HFFc6 (cell line): ENCODE measurements around the gene MYBL2. TPM values are rescaled to one million over a fixed set of nuclear protein-coding genes. Genes with fewer than 3 reads are reported as not detected.
"Not testable (repeated sequence)": the region's sequence is repeated elsewhere in the genome, so short reads cannot be mapped to it uniquely, and the experiment has no call there.

Experiments used
- DNase-seq: peaks from one replicate; pipeline ENCODE4 v3.0.0-alpha.2; 2018
- H3K27ac Mint-ChIP-seq: 2 replicates; pipeline ENCODE4 v1.8.0; 2020; ENCODE audit warnings: mild to moderate bottlenecking, mixed read lengths
- H3K27me3 Mint-ChIP-seq: 2 replicates; pipeline ENCODE4 v1.8.0; 2021; ENCODE audit warnings: mild to moderate bottlenecking, moderate library complexity, mixed read lengths; ENCODE audit not compliant: insufficient read depth
- H3K36me3 Mint-ChIP-seq: 2 replicates; pipeline ENCODE4 v1.8.0; 2021; ENCODE audit warnings: low read depth, mixed read lengths
- H3K4me1 Mint-ChIP-seq: 2 replicates; pipeline ENCODE4 v1.8.0; 2020; ENCODE audit warnings: low read depth, mixed read lengths
- H3K4me3 Mint-ChIP-seq: 2 replicates; pipeline ENCODE4 v1.8.0; 2020; ENCODE audit warnings: mild to moderate bottlenecking, moderate library complexity, mixed read lengths
- H3K9me3 Mint-ChIP-seq: 2 replicates; pipeline ENCODE4 v1.8.0; 2020; ENCODE audit warnings: mild to moderate bottlenecking, mixed read lengths
- CTCF ChIP-seq: fragments of 200-600 bp; sonication (generic); IDR thresholded peaks from 2 replicates; pipeline ENCODE4 v1.5.0; 2021; ENCODE audit warnings: antibody characterized with exemption, mild to moderate bottlenecking
- total RNA-seq, 6 experiments: library from RNA; stranded (reverse); fragmentation: NEBNext Ultra II Directional; extraction: Animal tissue kit (Norgen Biotek cat#: 25700); gene quantifications; 2 replicates in 1 of 6; 3 replicates in 5 of 6; pipeline ENCODE4 v1.2.3, GENCODE V29; 2021

MYBL2 gene
- total RNA-seq, 6 experiments from 2014 or later, result 8.9 to 20.4 (median 20.1) TPM

GRCh38 chr20:43653966-43654365, 12.9 kb upstream of the MYBL2 start:
- H3K27me3 Mint-ChIP-seq, result no peaks in the 10 kb centered on the region; the same call in 1 of the 2 replicates
- peaks cover 12% of the 10 kb centered on the region for H3K4me1 Mint-ChIP-seq

GRCh38 chr20:43655176-43655575, 11.7 kb upstream of the MYBL2 start:
- not testable (repeated sequence) for H3K4me3 Mint-ChIP-seq, H3K36me3 Mint-ChIP-seq, H3K27ac Mint-ChIP-seq, H3K9me3 Mint-ChIP-seq, H3K27me3 Mint-ChIP-seq, DNase-seq
- peaks cover 14% of the 10 kb centered on the region for H3K4me1 Mint-ChIP-seq

More at GRCh38 chr20:43653966-43654365, 12.9 kb upstream of the MYBL2 start:
- Mint-ChIP-seq H3K36me3 (no peaks in the 10 kb centered on the region), H3K4me3 (no peak overlapping the region), H3K27ac (no peak overlapping the region), H3K9me3 (no peaks in the 10 kb centered on the region)
- no peak for DNase-seq
- no peak for TF ChIP-seq CTCF

- Mint-ChIP-seq H3K4me3 (peak overlapping the region; percentile 93), H3K27ac (no peak overlapping the region), H3K36me3 (no peaks in the 10 kb centered on the region), H3K4me1 (peaks cover 18% of the 10 kb centered on the region), H3K9me3 (no peaks in the 10 kb centered on the region), H3K27me3 (no peaks in the 10 kb centered on the region)
- no peak for TF ChIP-seq CTCF
- DNase-seq, result no peak
Observed at GRCh38 chr20:43655937-43656336, 11.0 kb upstream of the MYBL2 start.

GRCh38 chr20:43658069-43658722, 8.7 kb upstream of the MYBL2 start:
- TF ChIP-seq CTCF, result no peak; the same call in 1 of the 2 replicates

GRCh38 chr20:43658723-43659419, 8.0 kb upstream of the MYBL2 start:
- Mint-ChIP-seq H3K27ac (no peak overlapping the region), H3K4me3 (no peak overlapping the region), H3K36me3 (no peaks in the 10 kb centered on the region), H3K4me1 (peaks cover 28% of the 10 kb centered on the region), H3K27me3 (no peaks in the 10 kb centered on the region), H3K9me3 (no peaks in the 10 kb centered on the region)
- no peak; the same call in 1 of the 2 replicates for TF ChIP-seq CTCF
- DNase-seq, result no peak

More at GRCh38 chr20:43658069-43658722, 8.7 kb upstream of the MYBL2 start:
- Mint-ChIP-seq H3K4me3 (peak overlapping the region; percentile 93), H3K4me1 (peaks cover 23% of the 10 kb centered on the region), H3K36me3 (no peaks in the 10 kb centered on the region), H3K9me3 (no peaks in the 10 kb centered on the region), H3K27me3 (no peaks in the 10 kb centered on the region), H3K27ac (peak overlapping the region; percentile 80)
- peak; percentile 77 for DNase-seq

GRCh38 chr20:43662943-43663655, 3.8 kb upstream of the MYBL2 start:
- peak; percentile 77 for DNase-seq
- Mint-ChIP-seq H3K36me3 (no peaks in the 10 kb centered on the region), H3K27me3 (peaks cover 4% of the 10 kb centered on the region; the same call in 1 of the 2 replicates), H3K27ac (no peak overlapping the region), H3K4me1 (peaks cover 31% of the 10 kb centered on the region), H3K9me3 (no peaks in the 10 kb centered on the region), H3K4me3 (no peak overlapping the region)
- TF ChIP-seq CTCF, result no peak
